Measurements from ENCODE around the gene BLVRB. TPM values are rescaled to one million over a fixed set of nuclear protein-coding genes. Genes with fewer than 3 reads are reported as not detected.

BLVRB gene
- total and polyA plus RNA-seq, 9 of the 15 experiments (the other 6 are each of a cell fraction or from before 2014, with no cell fraction given), result 81.1 to 749 (median 331) TPM

DNA sequence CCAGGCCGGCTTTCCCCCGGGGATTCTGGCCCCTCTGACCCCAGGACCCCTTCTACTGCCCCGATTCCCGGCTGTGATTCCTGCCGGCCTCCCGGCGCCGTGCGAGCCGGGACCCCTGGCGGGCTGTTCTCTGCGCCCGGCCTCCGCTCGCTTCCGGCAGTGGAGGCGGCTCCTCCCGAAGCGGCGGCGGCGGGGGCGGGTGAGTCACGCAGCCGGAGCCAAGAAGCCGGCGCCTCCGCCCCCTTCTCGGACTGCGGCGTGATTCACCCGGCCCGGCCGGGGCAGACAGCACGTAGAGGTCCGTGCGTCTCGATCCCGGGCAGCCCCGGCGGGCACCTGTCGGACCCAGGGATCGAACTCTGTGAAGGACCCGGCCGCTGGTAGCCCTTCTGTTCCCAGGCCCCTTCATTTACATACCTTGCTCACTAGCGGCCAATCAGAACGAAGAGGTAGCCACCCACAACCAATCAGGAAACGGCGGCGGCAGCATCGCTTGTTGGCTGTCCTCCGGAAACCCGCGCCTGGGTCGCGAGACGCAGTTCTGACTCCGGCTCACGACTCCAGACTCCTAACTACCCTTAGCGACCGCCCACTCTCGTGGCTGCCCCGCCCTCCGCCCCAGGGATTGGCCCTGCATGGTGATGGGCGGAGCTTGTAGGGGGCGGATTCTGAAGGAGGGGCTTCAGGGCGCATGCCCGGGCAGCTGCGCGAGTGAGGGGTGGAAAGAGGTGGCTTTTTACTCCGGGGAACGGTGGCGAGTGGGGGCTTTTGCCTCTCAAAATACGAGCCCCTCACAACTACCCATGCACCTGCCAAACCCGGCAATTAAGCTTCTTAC, 39.9 kb downstream of the BLVRB start, which contains the start of gene SERTAD1 (continued):
- TF ChIP-seq NRF1 (conservative IDR thresholded peaks at IDR 0.05 in 1 of 2, IDR thresholded peaks at IDR 0.05 in 1 of 2) (peak; percentile 99), ETV5 (CRISPR knock-in tag; IDR thresholded peaks at IDR 0.05; ENCODE audit: low read depth) (peak; percentile 92), PHF8 (IDR thresholded peaks at IDR 0.05; ENCODE audit: borderline replicate concordance, low read length) (peak; percentile 67; the same call in 1 of the 2 replicates), FOXA3 (CRISPR knock-in tag; conservative IDR thresholded peaks at IDR 0.05 in 1 of 2, IDR thresholded peaks at IDR 0.05 in 1 of 2) (no peak), ELF1 (tag; IDR thresholded peaks at IDR 0.05) (peak; percentile 55; the same call in 1 of the 2 replicates), SAFB2 (IDR thresholded peaks at IDR 0.05; ENCODE audit: borderline replicate concordance, low read depth, low read length, severe bottlenecking) (no peak), ZNF561 (CRISPR knock-in tag; conservative IDR thresholded peaks at IDR 0.05) (peak; percentile 22; the same call in 1 of the 2 replicates), ZNF274 (IDR thresholded peaks at IDR 0.05; ENCODE audit: borderline replicate concordance, low read depth, low read length) (no peak), MBD2 (IDR thresholded peaks at IDR 0.05; ENCODE audit: borderline replicate concordance, low read depth) (peak; percentile 91), MEF2A (IDR thresholded peaks at IDR 0.05; ENCODE audit: control insufficient read depth, low read depth, low read length) (no peak), ZNF143 (CRISPR knock-in tag; IDR thresholded peaks at IDR 0.05) (no peak), SIN3B (IDR thresholded peaks at IDR 0.05; ENCODE audit: low read depth) (peak; percentile 45; the same call in 1 of the 2 replicates), RFX1 (IDR thresholded peaks at IDR 0.05) (no peak; the same call in 1 of the 2 replicates), HLTF (IDR thresholded peaks at IDR 0.05) (no peak), DDX20 (tag; IDR thresholded peaks at IDR 0.05; ENCODE audit: low read depth) (no peak)
- TF ChIP-seq, protein P1, sequence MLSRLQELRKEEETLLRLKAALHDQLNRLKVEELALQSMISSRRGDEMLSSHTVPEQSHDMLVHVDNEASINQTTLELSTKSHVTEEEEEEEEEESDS (CRISPR knock-in tag; IDR thresholded peaks at IDR 0.05), result no peak
- TF ChIP-seq, protein P2, sequence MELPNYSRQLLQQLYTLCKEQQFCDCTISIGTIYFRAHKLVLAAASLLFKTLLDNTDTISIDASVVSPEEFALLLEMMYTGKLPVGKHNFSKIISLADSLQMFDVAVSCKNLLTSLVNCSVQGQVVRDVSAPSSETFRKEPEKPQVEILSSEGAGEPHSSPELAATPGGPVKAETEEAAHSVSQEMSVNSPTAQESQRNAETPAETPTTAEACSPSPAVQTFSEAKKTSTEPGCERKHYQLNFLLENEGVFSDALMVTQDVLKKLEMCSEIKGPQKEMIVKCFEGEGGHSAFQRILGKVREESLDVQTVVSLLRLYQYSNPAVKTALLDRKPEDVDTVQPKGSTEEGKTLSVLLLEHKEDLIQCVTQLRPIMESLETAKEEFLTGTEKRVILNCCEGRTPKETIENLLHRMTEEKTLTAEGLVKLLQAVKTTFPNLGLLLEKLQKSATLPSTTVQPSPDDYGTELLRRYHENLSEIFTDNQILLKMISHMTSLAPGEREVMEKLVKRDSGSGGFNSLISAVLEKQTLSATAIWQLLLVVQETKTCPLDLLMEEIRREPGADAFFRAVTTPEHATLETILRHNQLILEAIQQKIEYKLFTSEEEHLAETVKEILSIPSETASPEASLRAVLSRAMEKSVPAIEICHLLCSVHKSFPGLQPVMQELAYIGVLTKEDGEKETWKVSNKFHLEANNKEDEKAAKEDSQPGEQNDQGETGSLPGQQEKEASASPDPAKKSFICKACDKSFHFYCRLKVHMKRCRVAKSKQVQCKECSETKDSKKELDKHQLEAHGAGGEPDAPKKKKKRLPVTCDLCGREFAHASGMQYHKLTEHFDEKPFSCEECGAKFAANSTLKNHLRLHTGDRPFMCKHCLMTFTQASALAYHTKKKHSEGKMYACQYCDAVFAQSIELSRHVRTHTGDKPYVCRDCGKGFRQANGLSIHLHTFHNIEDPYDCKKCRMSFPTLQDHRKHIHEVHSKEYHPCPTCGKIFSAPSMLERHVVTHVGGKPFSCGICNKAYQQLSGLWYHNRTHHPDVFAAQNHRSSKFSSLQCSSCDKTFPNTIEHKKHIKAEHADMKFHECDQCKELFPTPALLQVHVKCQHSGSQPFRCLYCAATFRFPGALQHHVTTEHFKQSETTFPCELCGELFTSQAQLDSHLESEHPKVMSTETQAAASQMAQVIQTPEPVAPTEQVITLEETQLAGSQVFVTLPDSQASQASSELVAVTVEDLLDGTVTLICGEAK (IDR thresholded peaks at IDR 0.05), result no peak
- TF ChIP-seq, protein P2 (CRISPR knock-in tag; IDR thresholded peaks at IDR 0.05), result no peak

All from K562 (cell line).